Stimulated activated CD4-positive, alpha-beta T cell treated with anti-CD3 and anti-CD28 coated beads, TNF-alpha, amount 100 ng/mL, for 48 hours (primary cell): Measurements from ENCODE around the gene TGFBR2.
"Not testable (repeated sequence)": the region's sequence is repeated elsewhere in the genome, so short reads cannot be mapped to it uniquely, and the experiment has no call there.

Experiments
- DNase-seq, 3 donors: peaks; one replicate each; pipeline ENCODE4 v3.0.0-alpha.2; 2020; ENCODE audit warnings: low read depth in 3 of 3

Gene TGFBR2

GRCh38 chr3:30657914-30658313, 51.5 kb downstream of the TGFBR2 start:
- DNase-seq = no peak

GRCh38 chr3:30658328-30659052, 52.1 kb downstream of the TGFBR2 start:
- no peak for DNase-seq

- DNase-seq = no peak
Observed at GRCh38 chr3:30659270-30660130, 53.1 kb downstream of the TGFBR2 start.

- no peak for DNase-seq
Observed at GRCh38 chr3:30660136-30660535, 53.7 kb downstream of the TGFBR2 start.

GRCh38 chr3:30660656-30661055, 54.3 kb downstream of the TGFBR2 start:
- no peak for DNase-seq

GRCh38 chr3:30661098-30661873, 54.9 kb downstream of the TGFBR2 start:
- no peak for DNase-seq

GRCh38 chr3:30662836-30663235, 56.4 kb downstream of the TGFBR2 start:
- DNase-seq = no peak

GRCh38 chr3:30663533-30664241, 57.3 kb downstream of the TGFBR2 start:
- no peak for DNase-seq

GRCh38 chr3:30664459-30664858, 58.1 kb downstream of the TGFBR2 start:
- DNase-seq = no peak

- DNase-seq = no peak
Observed at GRCh38 chr3:30664884-30665283, 58.5 kb downstream of the TGFBR2 start.

GRCh38 chr3:30665539-30665938, 59.1 kb downstream of the TGFBR2 start:
- DNase-seq = no peak

- DNase-seq = no peak
Observed at GRCh38 chr3:30666572-30667279, 60.3 kb downstream of the TGFBR2 start.

GRCh38 chr3:30667280-30667651, 60.9 kb downstream of the TGFBR2 start:
- no peak for DNase-seq

- no peak for DNase-seq
Observed at GRCh38 chr3:30668051-30668609, 61.7 kb downstream of the TGFBR2 start.

- DNase-seq = not testable (repeated sequence)
Observed at GRCh38 chr3:30669360-30669934, 63.0 kb downstream of the TGFBR2 start.

- DNase-seq = no peak
Observed at GRCh38 chr3:30670292-30670691, 63.9 kb downstream of the TGFBR2 start.

- no peak for DNase-seq
Observed at GRCh38 chr3:30671527-30672286, 65.3 kb downstream of the TGFBR2 start.

GRCh38 chr3:30672287-30672735, 65.9 kb downstream of the TGFBR2 start:
- no peak for DNase-seq

- no peak for DNase-seq
Observed at GRCh38 chr3:30672959-30673358, 66.6 kb downstream of the TGFBR2 start.
